ENCODE results near the gene MFSD12. TPM values are rescaled to one million over a fixed set of nuclear protein-coding genes. Genes with fewer than 3 reads are reported as not detected.
A peak's percentile ranks its signal among the peaks of the same experiment; 100 is the strongest.

Gene MFSD12
- total RNA-seq, 4 donors from 2014 or later, result 76.5 to 146 (median 104) TPM

DNA sequence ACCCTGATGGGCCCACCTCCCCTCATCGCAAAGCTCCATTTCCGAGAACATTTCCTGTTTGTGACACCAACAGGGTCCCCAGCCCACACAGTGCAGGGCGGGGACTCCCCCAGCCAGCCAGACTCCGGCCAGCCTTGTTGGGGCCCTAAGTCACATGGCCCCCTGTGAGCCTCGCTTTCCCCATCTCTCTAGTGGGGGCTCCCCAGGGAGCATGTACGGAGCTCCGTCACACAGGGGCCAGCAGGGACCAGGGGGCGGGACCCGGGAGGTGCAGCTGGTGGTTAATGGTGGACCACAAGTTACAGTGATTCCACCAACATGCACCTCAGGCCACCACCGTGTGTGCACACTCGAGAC, 47.6 kb upstream of the MFSD12 start:
- TF ChIP-seq, protein P1, sequence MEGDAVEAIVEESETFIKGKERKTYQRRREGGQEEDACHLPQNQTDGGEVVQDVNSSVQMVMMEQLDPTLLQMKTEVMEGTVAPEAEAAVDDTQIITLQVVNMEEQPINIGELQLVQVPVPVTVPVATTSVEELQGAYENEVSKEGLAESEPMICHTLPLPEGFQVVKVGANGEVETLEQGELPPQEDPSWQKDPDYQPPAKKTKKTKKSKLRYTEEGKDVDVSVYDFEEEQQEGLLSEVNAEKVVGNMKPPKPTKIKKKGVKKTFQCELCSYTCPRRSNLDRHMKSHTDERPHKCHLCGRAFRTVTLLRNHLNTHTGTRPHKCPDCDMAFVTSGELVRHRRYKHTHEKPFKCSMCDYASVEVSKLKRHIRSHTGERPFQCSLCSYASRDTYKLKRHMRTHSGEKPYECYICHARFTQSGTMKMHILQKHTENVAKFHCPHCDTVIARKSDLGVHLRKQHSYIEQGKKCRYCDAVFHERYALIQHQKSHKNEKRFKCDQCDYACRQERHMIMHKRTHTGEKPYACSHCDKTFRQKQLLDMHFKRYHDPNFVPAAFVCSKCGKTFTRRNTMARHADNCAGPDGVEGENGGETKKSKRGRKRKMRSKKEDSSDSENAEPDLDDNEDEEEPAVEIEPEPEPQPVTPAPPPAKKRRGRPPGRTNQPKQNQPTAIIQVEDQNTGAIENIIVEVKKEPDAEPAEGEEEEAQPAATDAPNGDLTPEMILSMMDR (IDR thresholded peaks at IDR 0.05), result no peak
- no peak for TF ChIP-seq POLR2A (IDR thresholded peaks at IDR 0.05)
- no peaks in the 10 kb centered on the region for H3K9me3 ChIP-seq
- peaks cover 0 to 40% (median 23%) of the 10 kb centered on the region in 4 donors for H3K4me1 ChIP-seq
- no peak overlapping the region for H3K4me3 ChIP-seq
- H3K27me3 ChIP-seq, result no peaks in the 10 kb centered on the region
- DNase-seq, result peak in 1 of 3 donors; percentile 33
- peak overlapping the region in 3 of 4 donors; percentile 21 to 71 (median 55) for H3K27ac ChIP-seq
- no peaks in the 10 kb centered on the region for H3K36me3 ChIP-seq

DNA sequence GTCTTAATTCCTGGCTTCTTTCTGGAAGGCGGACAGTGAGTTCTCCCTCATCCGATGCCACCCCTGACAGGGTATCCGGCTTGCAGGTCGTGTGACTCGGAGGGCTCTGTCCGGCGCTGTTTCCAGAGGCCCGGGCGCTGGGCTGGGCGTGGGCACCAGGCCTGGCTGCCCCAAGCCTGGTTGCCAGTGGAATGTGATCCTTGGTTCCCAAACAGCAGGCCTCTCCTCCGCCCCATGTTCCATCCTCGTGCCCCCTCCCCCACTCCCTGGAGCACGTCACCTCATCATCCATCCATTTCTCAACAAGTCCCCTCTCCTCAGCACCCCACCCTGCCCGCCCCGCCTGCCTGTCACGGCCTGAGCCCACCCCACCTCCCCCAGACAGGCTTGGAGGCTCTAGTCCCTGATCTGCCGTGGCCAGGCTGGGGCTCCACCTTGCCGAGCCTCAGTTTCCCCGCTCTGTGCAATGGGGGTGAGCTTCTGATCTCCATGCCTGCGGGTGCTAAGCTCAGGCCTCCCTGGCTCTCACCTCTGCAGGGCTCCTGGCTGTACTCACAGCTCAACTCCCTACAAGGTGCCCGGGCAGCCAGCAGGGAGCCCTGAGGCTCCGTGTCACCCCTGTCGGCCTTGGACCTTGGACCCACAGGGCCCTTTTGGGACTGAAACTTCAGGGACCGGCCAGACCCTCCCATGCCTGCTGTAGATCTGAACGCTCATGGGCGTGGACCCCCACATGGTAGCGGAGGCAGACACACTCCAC, 47.0 kb upstream of the MFSD12 start:
- Histone ChIP-seq H3K36me3 (no peaks in the 10 kb centered on the region), H3K4me3 (no peak overlapping the region), H3K9me3 (no peaks in the 10 kb centered on the region), H3K27ac (peak overlapping the region in 3 of 4 donors; percentile 21 to 71 (median 55)), H3K4me1 (peaks cover 0 to 40% (median 23%) of the 10 kb centered on the region in 4 donors), H3K27me3 (no peaks in the 10 kb centered on the region)
- TF ChIP-seq, protein P1 (IDR thresholded peaks at IDR 0.05), result no peak
- no peak for TF ChIP-seq POLR2A (IDR thresholded peaks at IDR 0.05)
- no peak for DNase-seq

DNA sequence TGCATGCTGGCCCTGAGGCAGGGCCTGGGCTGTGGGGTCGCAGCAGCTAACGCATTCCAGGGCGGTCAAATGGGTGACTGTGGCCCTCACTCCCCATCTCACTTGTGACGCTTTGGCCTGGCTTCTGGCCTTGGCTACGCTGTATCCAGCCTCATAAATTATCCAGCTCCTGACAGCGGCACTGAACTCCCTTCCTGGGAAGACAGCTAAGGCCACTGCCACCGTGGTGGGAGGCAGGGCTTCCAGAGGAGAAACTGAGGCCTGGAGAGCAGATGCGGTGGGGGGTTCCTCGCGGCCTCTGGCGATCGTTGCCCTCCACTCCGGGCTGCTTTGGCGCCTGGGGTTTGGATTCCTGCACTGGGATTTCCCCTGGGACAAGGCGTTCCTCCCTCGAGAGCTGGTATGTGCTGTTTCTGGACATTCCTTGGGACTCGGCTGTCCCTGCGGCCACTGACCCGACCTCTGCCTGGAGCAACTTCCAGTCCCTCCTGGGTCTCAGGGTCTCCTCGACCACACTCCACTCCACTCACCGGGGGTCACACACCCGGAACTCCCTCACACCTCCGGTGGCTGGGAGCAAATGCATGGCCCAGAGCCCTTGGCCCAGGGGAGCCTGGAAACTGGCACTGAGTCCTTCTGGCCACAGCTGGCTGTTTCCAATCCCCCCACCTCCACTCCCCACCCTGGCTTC, 45.9 kb upstream of the MFSD12 start:
- H3K27me3 ChIP-seq, result no peaks in the 10 kb centered on the region
- H3K36me3 ChIP-seq, result no peaks in the 10 kb centered on the region
- no peak overlapping the region for H3K4me3 ChIP-seq
- H3K9me3 ChIP-seq, result no peaks in the 10 kb centered on the region
- DNase-seq, result no peak
- H3K4me1 ChIP-seq, result peaks cover 0 to 32% (median 18%) of the 10 kb centered on the region in 4 donors
- H3K27ac ChIP-seq, result peak overlapping the region in 3 of 4 donors; percentile 42 to 71 (median 62)
- TF ChIP-seq, protein P1 (IDR thresholded peaks at IDR 0.05), result no peak
- no peak for TF ChIP-seq POLR2A (IDR thresholded peaks at IDR 0.05)

DNA sequence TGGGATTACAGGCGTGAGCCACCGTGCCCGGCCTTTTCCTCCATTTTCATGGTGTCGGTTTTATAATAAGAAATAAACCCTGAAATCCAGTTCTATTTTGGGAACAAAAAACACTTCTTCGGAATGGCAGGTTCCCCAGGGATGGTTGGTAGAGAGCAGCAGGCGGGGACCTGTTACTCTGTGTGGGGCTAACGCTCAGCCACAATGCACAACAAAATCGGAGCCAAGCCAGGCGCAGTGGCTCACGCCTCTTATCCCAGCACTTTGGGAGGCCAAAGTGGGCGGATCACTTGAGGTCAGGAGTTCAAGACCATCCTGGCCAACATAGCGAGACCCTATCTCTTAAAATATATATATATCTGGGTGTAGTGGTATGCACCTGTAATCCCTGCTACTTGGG, 43.6 kb upstream of the MFSD12 start:
- DNase-seq, result no peak
- TF ChIP-seq, protein P1 (IDR thresholded peaks at IDR 0.05), result no peak
- TF ChIP-seq POLR2A (IDR thresholded peaks at IDR 0.05), result no peak
- no peaks in the 10 kb centered on the region for H3K27me3 ChIP-seq
- no peak overlapping the region for H3K4me3 ChIP-seq
- H3K27ac ChIP-seq, result no peak overlapping the region
- H3K9me3 ChIP-seq, result no peaks in the 10 kb centered on the region
- H3K36me3 ChIP-seq, result no peaks in the 10 kb centered on the region
- H3K4me1 ChIP-seq, result peaks cover 0 to 16% (median 8%) of the 10 kb centered on the region in 4 donors

DNA sequence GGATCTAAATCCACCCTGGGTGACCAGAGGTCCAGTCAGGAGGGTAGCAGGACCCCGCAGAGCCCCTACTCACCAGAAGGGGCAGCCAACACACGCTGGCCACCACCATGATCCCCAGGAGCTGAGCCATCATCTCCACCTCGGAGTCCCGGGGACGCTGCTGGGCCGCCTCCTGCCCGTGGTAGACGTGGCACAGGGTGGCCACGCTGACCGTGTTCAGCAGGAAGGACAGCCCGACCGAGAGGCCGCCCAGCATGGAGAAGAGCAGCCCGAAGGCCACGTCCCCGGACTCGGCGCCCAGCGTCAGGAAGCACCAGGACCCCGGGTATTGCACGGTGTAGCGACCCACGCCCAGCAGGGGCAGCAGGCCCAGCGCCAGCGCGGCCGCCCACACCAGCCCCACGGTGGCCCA, 42.4 kb upstream of the MFSD12 start:
- H3K9me3 ChIP-seq, result no peaks in the 10 kb centered on the region
- H3K27me3 ChIP-seq, result no peaks in the 10 kb centered on the region
- no peak for DNase-seq
- H3K4me1 ChIP-seq, result peaks cover 0 to 5% (median 2%) of the 10 kb centered on the region in 4 donors
- no peaks in the 10 kb centered on the region for H3K36me3 ChIP-seq
- TF ChIP-seq, protein P1 (IDR thresholded peaks at IDR 0.05), result no peak
- no peak for TF ChIP-seq POLR2A (IDR thresholded peaks at IDR 0.05)
- no peak overlapping the region for H3K27ac ChIP-seq
- H3K4me3 ChIP-seq, result no peak overlapping the region
